ENCODE data around the gene IQSEC1.

Gene IQSEC1

DNA sequence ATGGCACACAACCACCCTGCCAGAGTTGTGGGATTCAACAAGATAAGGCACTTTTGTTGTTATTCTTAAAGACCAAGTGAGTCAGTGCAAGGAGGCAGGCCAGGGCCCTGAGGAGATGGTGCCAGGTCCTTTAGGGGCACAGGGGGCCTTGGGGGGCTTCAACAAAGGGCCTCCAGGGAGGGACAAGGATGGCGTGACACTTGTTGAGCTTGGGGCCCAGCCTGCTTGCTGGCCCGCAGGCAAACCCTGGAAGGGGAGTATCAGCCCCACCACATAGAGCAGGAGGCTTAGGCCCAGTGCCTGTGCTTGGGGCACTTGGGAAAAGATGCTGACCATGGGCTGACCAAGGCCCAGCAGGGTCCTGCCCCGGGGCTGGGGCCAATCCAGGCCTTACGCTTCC, 5.5 kb downstream of the IQSEC1 start:
- TF ChIP-seq, protein P1, sequence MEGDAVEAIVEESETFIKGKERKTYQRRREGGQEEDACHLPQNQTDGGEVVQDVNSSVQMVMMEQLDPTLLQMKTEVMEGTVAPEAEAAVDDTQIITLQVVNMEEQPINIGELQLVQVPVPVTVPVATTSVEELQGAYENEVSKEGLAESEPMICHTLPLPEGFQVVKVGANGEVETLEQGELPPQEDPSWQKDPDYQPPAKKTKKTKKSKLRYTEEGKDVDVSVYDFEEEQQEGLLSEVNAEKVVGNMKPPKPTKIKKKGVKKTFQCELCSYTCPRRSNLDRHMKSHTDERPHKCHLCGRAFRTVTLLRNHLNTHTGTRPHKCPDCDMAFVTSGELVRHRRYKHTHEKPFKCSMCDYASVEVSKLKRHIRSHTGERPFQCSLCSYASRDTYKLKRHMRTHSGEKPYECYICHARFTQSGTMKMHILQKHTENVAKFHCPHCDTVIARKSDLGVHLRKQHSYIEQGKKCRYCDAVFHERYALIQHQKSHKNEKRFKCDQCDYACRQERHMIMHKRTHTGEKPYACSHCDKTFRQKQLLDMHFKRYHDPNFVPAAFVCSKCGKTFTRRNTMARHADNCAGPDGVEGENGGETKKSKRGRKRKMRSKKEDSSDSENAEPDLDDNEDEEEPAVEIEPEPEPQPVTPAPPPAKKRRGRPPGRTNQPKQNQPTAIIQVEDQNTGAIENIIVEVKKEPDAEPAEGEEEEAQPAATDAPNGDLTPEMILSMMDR (conservative IDR thresholded peaks at IDR 0.05; ENCODE audit: low read depth, low read length), result no peak
- DNase-seq (ENCODE audit: low read depth), result no peak
- no peak overlapping the region for H3K4me3 ChIP-seq (ENCODE audit: low read length)

DNA sequence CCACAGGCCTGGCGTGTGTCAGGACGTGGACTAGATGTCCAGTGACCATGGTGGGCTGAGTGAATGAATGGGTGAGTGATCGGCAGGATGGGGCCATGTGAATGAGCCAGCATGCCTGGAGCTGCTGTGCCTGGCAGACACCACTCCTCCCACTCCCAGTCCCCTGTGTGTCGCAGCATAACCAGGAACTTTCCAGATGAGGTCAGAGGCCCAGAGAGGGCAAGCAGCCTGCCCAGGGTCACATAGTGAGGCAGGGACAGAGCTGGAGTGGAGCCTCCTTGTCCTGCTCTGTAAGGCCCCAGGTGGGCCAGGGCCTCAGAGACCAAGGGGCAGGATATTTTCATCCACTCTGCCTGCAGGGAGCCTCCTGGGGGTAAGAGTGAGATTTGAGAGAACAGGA, 6.4 kb downstream of the IQSEC1 start:
- DNase-seq (ENCODE audit: low read depth), result no peak
- TF ChIP-seq, protein P1 (conservative IDR thresholded peaks at IDR 0.05; ENCODE audit: low read depth, low read length), result no peak
- H3K4me3 ChIP-seq (ENCODE audit: low read length), result no peak overlapping the region

DNA sequence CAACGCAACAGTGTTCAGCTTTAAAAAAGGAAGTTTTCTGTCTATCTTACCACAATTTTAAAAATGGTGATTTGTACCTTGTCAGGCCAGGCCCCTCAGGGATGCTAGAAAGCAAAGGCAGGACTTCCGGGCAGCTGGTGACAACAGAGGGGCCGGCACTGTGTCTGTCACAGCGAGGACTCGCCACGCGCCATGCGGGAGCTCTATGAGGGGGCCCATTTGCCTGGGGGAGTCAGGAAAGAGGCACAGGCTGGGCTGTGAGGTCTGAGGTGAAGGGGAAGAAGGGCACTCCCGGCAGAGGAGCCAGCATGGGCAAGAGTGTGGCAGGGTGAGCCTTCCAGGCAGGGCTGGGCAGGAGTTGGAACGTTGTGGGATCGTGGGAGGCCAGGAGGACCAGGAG, 7.0 kb downstream of the IQSEC1 start:
- DNase-seq (ENCODE audit: low read depth), result no peak
- H3K4me3 ChIP-seq (ENCODE audit: low read length), result no peak overlapping the region
- TF ChIP-seq, protein P1 (conservative IDR thresholded peaks at IDR 0.05; ENCODE audit: low read depth, low read length), result no peak

DNA sequence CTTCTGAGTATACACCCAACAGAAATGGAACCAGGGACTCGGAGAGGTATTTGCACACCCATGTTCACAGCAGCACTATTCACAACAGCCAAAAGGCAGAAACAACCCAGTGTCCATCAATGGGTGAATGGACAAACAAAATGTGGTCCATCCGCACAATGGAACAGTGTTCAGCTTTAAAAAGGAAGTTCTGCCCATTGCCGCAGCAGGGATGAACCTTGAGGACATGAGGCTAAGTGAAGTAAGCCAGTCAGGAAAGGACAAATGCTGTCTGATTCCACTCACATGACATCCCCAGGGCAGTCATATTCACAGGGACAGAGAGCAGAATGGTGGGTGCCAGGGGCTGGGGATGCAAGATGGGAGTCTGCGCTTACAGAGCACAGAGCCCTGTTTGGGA, 7.5 kb downstream of the IQSEC1 start:
- no peak overlapping the region for H3K4me3 ChIP-seq (ENCODE audit: low read length)
- no peak for DNase-seq (ENCODE audit: low read depth)
- TF ChIP-seq, protein P1 (conservative IDR thresholded peaks at IDR 0.05; ENCODE audit: low read depth, low read length), result no peak

DNA sequence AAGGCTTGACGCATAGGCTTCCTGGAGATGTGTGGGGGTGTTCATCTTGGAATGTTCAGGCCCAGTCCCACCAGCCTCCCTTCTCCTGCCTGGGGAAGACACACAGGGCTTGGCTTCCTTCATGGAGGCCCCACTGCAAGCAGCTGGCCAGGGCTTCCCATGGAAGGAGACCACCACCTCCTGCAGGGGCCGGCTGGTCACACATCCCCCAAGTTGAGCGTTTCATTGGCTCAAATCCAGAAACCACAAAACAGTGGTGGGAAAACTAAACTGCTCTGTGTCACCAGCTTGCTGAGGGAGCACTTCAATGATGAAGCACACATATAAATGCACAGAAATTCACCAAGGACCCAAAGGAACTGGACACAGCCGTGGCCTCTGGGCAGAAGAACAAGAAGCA, 8.3 kb downstream of the IQSEC1 start:
- TF ChIP-seq, protein P1 (conservative IDR thresholded peaks at IDR 0.05; ENCODE audit: low read depth, low read length), result no peak
- no peak overlapping the region for H3K4me3 ChIP-seq (ENCODE audit: low read length)
- DNase-seq (ENCODE audit: low read depth), result no peak

DNA sequence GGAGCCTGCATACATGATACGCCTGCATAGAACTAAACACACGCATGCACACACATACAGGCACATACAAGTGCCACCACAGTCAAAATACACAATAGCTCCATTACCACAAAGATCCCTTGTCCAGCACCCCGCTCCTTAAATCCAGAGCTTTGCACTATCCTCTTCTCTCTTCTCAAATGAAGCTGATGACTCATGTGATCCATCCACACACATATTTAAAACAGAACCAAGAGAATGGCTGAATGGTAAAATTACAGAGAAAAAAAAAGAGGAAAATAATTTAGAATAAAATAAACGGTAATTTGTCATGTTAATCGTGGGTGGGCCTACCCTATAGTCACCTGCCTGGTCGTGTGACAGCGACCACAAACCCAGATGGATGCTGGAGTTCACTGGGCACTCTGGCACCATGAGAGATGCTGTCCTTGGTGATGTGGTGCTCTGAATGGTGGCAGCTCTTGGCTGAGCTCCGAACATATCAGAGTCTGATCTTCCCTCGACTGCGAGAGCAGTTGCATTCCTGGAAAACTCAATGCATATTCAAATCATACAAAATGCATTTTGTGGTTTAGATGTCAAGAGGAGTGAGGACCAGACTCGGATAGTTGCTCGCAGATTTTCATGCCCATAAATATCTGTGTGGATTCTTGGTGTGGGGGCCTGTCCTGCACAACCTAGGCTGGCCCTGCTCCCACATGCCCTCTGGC, 8.9 kb downstream of the IQSEC1 start:
- TF ChIP-seq, protein P1 (conservative IDR thresholded peaks at IDR 0.05; ENCODE audit: low read depth, low read length), result no peak
- H3K4me3 ChIP-seq (ENCODE audit: low read length), result no peak overlapping the region
- DNase-seq (ENCODE audit: low read depth), result no peak

DNA sequence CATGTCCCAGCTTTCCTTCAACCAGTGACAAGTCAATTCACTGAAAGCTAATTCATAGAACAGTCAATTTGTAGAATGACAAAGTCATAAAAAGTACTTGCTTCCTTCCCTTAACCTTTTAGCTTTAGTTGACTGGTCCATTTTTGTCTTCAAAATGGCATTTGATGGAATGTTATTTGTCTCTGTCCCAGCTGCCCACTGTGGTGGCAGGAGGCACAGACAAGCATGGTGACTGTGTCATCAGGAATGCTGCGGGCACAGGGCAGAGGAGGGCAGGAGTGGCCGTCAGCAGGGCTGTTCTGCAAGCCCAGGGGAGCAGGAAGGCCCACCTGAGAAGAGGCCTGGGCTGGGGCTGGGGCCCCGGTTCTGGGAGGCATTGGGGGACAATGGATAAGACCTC, 10.0 kb downstream of the IQSEC1 start:
- no peak for DNase-seq (ENCODE audit: low read depth)
- no peak overlapping the region for H3K4me3 ChIP-seq (ENCODE audit: low read length)
- TF ChIP-seq, protein P1 (conservative IDR thresholded peaks at IDR 0.05; ENCODE audit: low read depth, low read length), result no peak
